Fibroblast of pulmonary artery (primary cell): ENCODE data around the gene DNAJC15.

Experiments
- DNase-seq: peaks from one replicate; pipeline ENCODE4 v3.0.0-alpha.2; 2010; ENCODE audit warnings: low read depth
- H3K4me3 ChIP-seq: replicated peaks from 2 replicates; pipeline ENCODE4 v1.5.1; 2011; ENCODE audit warnings: low read depth, mild to moderate bottlenecking, control low read depth, low read length, moderate library complexity
- CTCF ChIP-seq: IDR thresholded peaks from 2 replicates; pipeline ENCODE4 v1.5.1; 2011; ENCODE audit warnings: mild to moderate bottlenecking, control low read depth, low read length, inconsistent platforms; ENCODE audit errors: missing control alignments

The DNAJC15 gene

GRCh38 chr13:43023289-43023963 lies at the start of gene DNAJC15:
TSS of gene DNAJC15 (plus strand) at chr13:43023586. CDS start at chr13:43023627, 41 bp downstream.
- peak within 1 kb of the TSS; percentile 65 for H3K4me3 ChIP-seq
- peak; percentile 88 for DNase-seq
- TF ChIP-seq CTCF = peak; percentile 1

DNA sequence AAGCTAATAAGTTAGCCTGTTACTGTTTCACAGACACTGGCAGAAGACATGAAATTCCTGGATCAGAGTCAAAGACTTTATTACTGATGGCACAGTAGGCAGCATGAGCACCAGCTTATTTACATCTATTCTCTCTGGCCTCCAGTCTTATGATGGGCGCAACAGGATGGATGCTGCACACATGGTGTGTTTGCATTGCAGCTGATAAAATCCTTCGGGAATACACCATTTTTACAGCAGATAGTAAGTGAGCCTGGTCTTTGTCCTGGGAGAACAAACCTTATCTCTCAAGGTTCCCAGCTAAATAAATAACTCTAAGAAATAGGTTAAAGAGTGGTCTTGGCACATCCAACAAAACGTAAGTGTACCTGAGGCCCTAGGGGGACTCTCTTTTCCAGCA lies 47.3 kb upstream of the DNAJC15 start:
- no peak overlapping the region for H3K4me3 ChIP-seq
- TF ChIP-seq CTCF = no peak
- no peak for DNase-seq

GRCh38 chr13:42977219-42977659 lies 46.1 kb upstream of the DNAJC15 start:
- DNase-seq = no peak
- no peak for TF ChIP-seq CTCF
- no peak overlapping the region for H3K4me3 ChIP-seq

- no peak for TF ChIP-seq CTCF
- DNase-seq = peak; percentile 76
- no peak overlapping the region for H3K4me3 ChIP-seq
These were observed 42.1 kb upstream of the DNAJC15 start for GRCh38 chr13:42981317-42981716.

DNA sequence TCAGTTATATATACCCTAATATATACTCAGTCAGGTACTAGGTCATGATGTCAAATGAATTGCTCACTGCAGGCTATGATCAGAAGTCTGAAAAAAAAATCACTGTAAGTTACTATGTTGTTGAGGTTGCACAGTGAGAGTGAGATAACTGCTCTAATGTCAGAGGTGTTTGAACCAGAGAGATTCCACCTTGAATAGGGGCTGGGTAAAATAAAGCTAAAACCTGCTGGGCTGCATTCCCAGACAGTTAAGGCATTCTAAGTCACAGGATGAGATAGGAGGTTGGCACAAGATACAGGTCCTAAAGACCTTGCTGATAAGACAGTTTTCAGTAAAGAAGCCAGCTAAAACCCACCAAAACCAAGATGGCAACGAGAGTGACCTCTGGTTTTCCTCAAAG lies 41.5 kb upstream of the DNAJC15 start:
- no peak overlapping the region for H3K4me3 ChIP-seq
- TF ChIP-seq CTCF = no peak
- DNase-seq = no peak

DNA sequence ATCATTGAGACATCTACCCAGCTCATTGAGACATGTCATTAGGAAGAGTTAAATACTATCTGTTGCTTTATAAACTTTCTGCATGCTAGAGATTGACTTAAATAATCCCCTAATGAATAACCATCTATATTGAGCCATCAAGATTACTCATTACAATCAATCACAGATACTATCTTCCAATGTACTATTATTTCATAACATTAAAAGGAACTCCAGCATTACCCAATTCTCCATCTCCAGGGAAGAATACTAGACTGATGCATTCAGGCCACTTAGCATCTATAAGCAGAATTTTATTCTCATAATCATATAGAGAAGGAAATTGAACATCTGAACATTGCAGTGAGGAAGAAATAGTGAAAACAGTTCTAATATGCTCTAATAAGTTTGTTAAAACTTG lies 39.4 kb upstream of the DNAJC15 start:
- no peak overlapping the region for H3K4me3 ChIP-seq
- TF ChIP-seq CTCF = no peak
- no peak for DNase-seq

DNA sequence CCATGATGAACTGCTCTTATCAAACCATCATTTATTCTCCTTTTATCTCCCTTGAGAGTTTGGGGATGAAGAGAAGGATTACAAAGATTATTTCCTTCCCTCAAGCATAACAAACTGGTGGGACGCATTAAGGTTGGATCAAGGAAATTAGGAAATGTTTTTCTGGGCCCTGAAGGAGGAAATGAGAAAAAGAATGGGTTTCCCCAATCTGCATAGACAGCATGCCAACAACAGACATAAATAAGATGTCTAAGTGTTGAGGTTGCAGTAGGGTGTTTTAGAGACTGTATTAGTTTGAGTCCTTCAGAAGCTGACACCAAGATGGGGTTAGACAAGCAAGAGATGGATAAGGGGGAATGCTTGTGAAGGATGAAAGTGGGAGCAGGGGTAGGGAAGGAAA lies 38.7 kb upstream of the DNAJC15 start:
- DNase-seq = no peak
- no peak overlapping the region for H3K4me3 ChIP-seq
- TF ChIP-seq CTCF = no peak
